Left ventricle myocardium inferior (tissue), 1 donor: ENCODE data around the gene ANKHD1. TPM values are rescaled to one million over a fixed set of nuclear protein-coding genes. Genes with fewer than 3 reads are reported as not detected.
"Not testable (repeated sequence)": the region's sequence is repeated elsewhere in the genome, so short reads cannot be mapped to it uniquely, and the experiment has no call there.

Source experiments
- DNase-seq: peaks from one replicate; pipeline ENCODE4 v3.0.0-alpha.2; 2020
- H3K27ac ChIP-seq: fragments of 200-600 bp; replicated peaks from 2 replicates; pipeline ENCODE4 v1.8.0; 2021
- H3K27me3 ChIP-seq: fragments of 200-600 bp; 2 replicates; pipeline ENCODE4 v1.8.0; 2021; ENCODE audit warnings: low read depth
- H3K36me3 ChIP-seq: fragments of 200-600 bp; 2 replicates; pipeline ENCODE4 v1.8.0; 2021
- H3K4me1 ChIP-seq: fragments of 200-600 bp; 2 replicates; pipeline ENCODE4 v1.8.0; 2021
- H3K4me3 ChIP-seq: fragments of 200-600 bp; 2 replicates; pipeline ENCODE4 v1.8.0; 2021; ENCODE audit warnings: mild to moderate bottlenecking, moderate library complexity
- H3K9me3 ChIP-seq: fragments of 200-600 bp; replicated peaks from 2 replicates; pipeline ENCODE4 v1.8.0; 2021
- intact Hi-C: fragments of 100-400 bp; cut with micrococcal nuclease; formaldehyde crosslinking; loops from one replicate; pipeline ENCODE4 v1.11.0; 2022
- total RNA-seq: library from RNA; stranded (reverse); fragmentation: NEBNext Ultra II Directional; extraction: Animal tissue kit (Norgen Biotek cat#: 25700); gene quantifications from one replicate; pipeline ENCODE4 v1.2.1, GENCODE V29; 2021
- TF ChIP-seq, protein P1 (sequence below): fragments of 200-600 bp; IDR thresholded peaks from 2 replicates; pipeline ENCODE4 v1.8.0; 2021; ENCODE audit warnings: antibody characterized with exemption, mild to moderate bottlenecking, borderline replicate concordance
- donor health status: DM: no; HTN: yes; CAD: no; lungs with severe emphysema.

The ANKHD1 gene
- total RNA-seq, 1 donor from 2014 or later: 58.5 TPM

DNA sequence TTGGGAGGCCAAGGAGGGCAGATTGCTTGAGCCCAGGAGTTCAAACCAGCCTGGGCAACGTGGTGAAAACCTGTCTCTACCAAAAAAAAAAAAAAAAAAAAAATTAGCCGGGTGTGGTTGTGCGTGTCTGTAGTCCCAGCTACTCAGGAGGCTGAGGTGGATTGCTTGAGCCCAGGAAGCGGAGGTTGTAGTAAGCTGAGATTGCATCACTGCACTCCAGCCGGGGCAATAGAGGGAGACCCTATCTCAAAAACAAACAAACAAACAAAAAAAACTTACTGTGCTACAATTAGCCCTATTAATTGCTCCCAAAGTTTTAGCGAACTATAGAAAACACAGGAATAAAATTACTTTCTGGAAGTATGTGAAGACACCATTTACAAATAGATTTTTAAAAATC, 67.6 kb downstream of the ANKHD1 start:
- Histone ChIP-seq H3K36me3 (peaks cover 57% of the 10 kb centered on the region), H3K27me3 (no peaks in the 10 kb centered on the region), H3K4me1 (peaks cover 9% of the 10 kb centered on the region), H3K4me3 (no peak overlapping the region), H3K27ac (no peak overlapping the region), H3K9me3 (no peaks in the 10 kb centered on the region)
- TF ChIP-seq, protein P1, sequence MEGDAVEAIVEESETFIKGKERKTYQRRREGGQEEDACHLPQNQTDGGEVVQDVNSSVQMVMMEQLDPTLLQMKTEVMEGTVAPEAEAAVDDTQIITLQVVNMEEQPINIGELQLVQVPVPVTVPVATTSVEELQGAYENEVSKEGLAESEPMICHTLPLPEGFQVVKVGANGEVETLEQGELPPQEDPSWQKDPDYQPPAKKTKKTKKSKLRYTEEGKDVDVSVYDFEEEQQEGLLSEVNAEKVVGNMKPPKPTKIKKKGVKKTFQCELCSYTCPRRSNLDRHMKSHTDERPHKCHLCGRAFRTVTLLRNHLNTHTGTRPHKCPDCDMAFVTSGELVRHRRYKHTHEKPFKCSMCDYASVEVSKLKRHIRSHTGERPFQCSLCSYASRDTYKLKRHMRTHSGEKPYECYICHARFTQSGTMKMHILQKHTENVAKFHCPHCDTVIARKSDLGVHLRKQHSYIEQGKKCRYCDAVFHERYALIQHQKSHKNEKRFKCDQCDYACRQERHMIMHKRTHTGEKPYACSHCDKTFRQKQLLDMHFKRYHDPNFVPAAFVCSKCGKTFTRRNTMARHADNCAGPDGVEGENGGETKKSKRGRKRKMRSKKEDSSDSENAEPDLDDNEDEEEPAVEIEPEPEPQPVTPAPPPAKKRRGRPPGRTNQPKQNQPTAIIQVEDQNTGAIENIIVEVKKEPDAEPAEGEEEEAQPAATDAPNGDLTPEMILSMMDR: no peak
- intact Hi-C loops: no loop called here
- DNase-seq: no peak

DNA sequence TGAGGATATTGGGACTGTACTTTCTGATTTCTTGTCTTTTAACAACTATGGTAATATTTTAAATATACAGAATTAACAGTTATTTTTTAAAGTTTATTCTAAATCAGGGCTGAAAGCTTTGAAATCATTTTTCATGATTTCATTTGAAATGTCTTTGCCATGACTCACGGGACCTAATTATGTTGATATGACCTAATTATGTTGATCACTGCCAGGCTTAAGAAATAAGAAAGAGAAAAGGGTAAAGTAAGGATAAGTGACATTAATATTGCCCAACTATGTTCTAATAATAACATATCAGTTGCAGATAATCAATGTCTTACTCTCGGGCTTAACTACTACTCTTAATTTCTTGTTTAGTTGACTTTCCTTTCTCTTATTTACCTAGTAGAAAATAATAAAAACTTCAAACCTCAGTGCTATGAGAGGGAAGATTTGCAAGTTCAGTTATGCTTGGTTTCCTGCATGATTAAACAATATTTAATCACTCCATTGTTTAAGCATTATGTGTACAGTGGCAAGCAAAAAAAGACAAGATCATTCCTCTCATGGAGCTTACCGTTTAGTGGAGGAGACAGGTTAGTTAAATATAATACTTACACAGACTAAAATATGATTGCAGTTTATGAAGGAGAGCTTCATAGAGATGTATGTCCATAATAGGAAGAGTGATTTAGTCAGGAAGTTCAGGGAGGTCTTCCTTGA, 78.8 kb downstream of the ANKHD1 start:
- intact Hi-C loops: no loop called here
- TF ChIP-seq, protein P1: no peak
- Histone ChIP-seq H3K9me3 (no peaks in the 10 kb centered on the region), H3K4me3 (no peak overlapping the region), H3K27me3 (no peaks in the 10 kb centered on the region), H3K27ac (no peak overlapping the region), H3K36me3 (peaks cover 39% of the 10 kb centered on the region), H3K4me1 (peaks cover 24% of the 10 kb centered on the region)
- no peak for DNase-seq

DNA sequence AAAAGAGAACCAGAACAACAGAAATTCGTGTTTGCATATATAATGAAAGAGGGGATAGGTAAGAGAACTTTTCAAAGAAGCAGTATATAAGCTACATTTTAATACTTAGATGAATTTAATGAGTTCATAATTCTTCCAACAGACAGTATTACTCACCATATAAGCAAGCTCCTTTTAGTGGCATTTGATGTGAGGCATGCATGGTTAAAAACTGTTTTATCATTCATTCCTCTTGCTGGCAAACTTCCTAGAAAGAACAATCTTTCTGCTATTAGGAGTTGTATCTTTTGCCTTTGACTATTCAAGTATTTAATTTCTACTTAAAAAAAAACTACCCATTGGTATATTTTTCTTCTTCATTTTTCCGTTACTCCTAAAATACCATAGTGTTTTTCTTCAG, 80.1 kb downstream of the ANKHD1 start:
- Histone ChIP-seq H3K36me3 (peaks cover 45% of the 10 kb centered on the region), H3K27ac (no peak overlapping the region), H3K4me1 (peaks cover 24% of the 10 kb centered on the region), H3K27me3 (no peaks in the 10 kb centered on the region), H3K4me3 (no peak overlapping the region), H3K9me3 (no peaks in the 10 kb centered on the region)
- no peak for DNase-seq
- TF ChIP-seq, protein P1: no peak
- intact Hi-C loops: no loop called here

DNA sequence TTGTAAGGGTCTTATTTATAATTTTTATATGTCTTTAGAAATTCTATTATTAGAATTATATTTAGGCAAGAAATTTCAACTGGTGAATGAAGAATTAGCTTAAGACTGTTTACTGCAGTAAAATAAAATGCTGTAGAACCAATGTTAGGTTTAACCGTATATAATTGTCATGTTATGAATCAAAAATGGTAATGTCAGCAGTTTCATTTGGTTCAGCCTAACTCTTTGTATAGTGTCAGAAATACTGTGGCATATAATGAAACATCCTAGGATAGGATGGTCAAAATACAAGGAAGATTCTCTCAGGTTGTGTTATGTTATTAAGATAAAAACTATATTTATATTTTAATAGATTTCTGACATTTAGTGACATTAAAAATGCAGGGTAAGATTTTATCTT, 81.4 kb downstream of the ANKHD1 start:
- Histone ChIP-seq H3K27ac (no peak overlapping the region), H3K27me3 (no peaks in the 10 kb centered on the region), H3K4me3 (no peak overlapping the region), H3K9me3 (no peaks in the 10 kb centered on the region), H3K4me1 (peaks cover 24% of the 10 kb centered on the region), H3K36me3 (peaks cover 52% of the 10 kb centered on the region)
- TF ChIP-seq, protein P1: no peak
- no peak for DNase-seq
- intact Hi-C loops: no loop called here

DNA sequence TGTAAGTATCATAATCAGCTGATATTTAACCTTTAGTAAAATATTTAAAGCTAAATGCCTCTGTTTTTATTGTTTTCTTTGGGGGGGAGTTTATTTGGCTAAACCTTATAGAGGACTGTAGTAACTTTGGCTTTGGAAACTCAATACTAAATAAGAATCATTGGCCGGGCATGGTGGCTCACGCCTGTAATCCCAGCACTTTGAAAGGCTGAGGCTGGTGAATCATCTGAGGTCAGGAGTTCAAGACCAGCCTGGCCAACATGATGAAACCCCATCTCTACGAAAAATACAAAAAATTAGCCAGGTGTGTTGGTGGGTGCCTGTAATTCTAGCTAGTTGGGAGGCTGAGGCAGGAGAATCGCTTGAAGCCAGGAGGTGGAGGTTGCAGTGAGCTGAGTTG, 86.5 kb downstream of the ANKHD1 start:
- DNase-seq, H3K27me3 ChIP-seq, H3K4me3 ChIP-seq, intact Hi-C loops, H3K27ac ChIP-seq, H3K4me1 ChIP-seq, H3K9me3 ChIP-seq: not testable (repeated sequence)
- peaks cover 73% of the 10 kb centered on the region for H3K36me3 ChIP-seq

DNA sequence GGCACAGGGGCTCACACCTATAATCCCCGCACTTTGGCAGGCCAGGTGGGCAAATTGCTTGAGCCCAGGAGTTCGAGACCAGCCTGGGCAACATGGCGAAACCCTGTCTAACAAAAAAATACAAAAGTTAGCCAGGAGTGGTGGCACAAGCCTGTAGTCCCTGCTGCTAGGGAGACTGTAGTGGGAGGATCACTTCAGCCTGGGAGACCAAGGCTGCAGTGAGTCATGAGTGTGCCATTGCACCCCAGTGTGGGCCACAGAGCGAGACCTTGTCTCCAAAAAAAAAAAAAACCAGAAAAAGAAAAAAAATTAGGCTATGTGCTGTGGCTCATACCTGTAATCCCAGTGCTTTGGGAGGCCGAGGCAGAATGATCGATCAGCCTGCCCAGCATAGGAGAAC, 87.3 kb downstream of the ANKHD1 start:
- Histone ChIP-seq H3K4me3 (no peak overlapping the region), H3K9me3 (no peaks in the 10 kb centered on the region), H3K27me3 (no peaks in the 10 kb centered on the region), H3K36me3 (peaks cover 70% of the 10 kb centered on the region), H3K4me1 (no peaks in the 10 kb centered on the region), H3K27ac (no peak overlapping the region)
- intact Hi-C loops: no loop called here
- DNase-seq: no peak
- TF ChIP-seq, protein P1: no peak
